GM12873 (cell line): ENCODE measurements around the gene CFAP97D2.

ENCODE experiments used
- CTCF ChIP-seq: IDR thresholded peaks from 2 replicates; pipeline ENCODE4 v1.5.1; 2012; ENCODE audit warnings: low read depth, mild to moderate bottlenecking, moderate library complexity, low read length, control low read depth; ENCODE audit not compliant: insufficient read depth; ENCODE audit errors: missing control alignments

The CFAP97D2 gene

GRCh38 chr13:114179087-114179658, at the start of gene CFAP97D2:
Gene CFAP97D2, plus strand, starts transcription at chr13:114179257. Its CDS starts 74 bp downstream, at chr13:114179331.
- no peak for TF ChIP-seq CTCF

GRCh38 chr13:114129649-114130062, 49.4 kb upstream of the CFAP97D2 start:
- TF ChIP-seq CTCF, result no peak

- TF ChIP-seq CTCF, result no peak
Measured at GRCh38 chr13:114130131-114130836, 48.8 kb upstream of the CFAP97D2 start.

- no peak for TF ChIP-seq CTCF
Measured at GRCh38 chr13:114130837-114131582, 48.0 kb upstream of the CFAP97D2 start.

GRCh38 chr13:114131583-114132418, 47.3 kb upstream of the CFAP97D2 start:
- TF ChIP-seq CTCF, result no peak

- TF ChIP-seq CTCF, result no peak
Measured at GRCh38 chr13:114132419-114133121, 46.5 kb upstream of the CFAP97D2 start, which contains the start of gene RASA3. Gene RASA3, minus strand, starts transcription at chr13:114132623. Its CDS starts 134 bp downstream, at chr13:114132489.
